HUES48 (cell line): Measurements from ENCODE around the gene TIPARP.
"Not testable (repeated sequence)": the region's sequence is repeated elsewhere in the genome, so short reads cannot be mapped to it uniquely, and the experiment has no call there.

ENCODE experiments used
- H3K27ac ChIP-seq: one replicate; pipeline ENCODE4 v1.7.0; 2013; ENCODE audit warnings: low read depth, low read length, inconsistent platforms
- H3K27me3 ChIP-seq: 2 replicates; pipeline ENCODE4 v1.6.1; 2013; ENCODE audit warnings: mild to moderate bottlenecking, low read length; ENCODE audit not compliant: control insufficient read depth, insufficient read depth
- H3K36me3 ChIP-seq: 2 replicates; pipeline ENCODE4 v1.6.1; 2013; ENCODE audit warnings: low read length; ENCODE audit not compliant: control insufficient read depth, insufficient read depth
- H3K4me1 ChIP-seq: 2 replicates; pipeline ENCODE4 v1.6.1; 2013; ENCODE audit warnings: mild to moderate bottlenecking, low read length; ENCODE audit not compliant: control insufficient read depth, insufficient read depth
- H3K4me3 ChIP-seq: 2 replicates; pipeline ENCODE4 v1.5.1; 2013; ENCODE audit warnings: mild to moderate bottlenecking, low read depth, low read length
- H3K9ac ChIP-seq: 2 replicates; pipeline ENCODE4 v1.6.1; 2013; ENCODE audit warnings: mild to moderate bottlenecking, low read depth, low read length, moderate library complexity
- H3K9me3 ChIP-seq: 2 replicates; pipeline ENCODE4 v1.6.1; 2013; ENCODE audit warnings: low read length; ENCODE audit not compliant: control insufficient read depth, insufficient read depth

The TIPARP gene

DNA sequence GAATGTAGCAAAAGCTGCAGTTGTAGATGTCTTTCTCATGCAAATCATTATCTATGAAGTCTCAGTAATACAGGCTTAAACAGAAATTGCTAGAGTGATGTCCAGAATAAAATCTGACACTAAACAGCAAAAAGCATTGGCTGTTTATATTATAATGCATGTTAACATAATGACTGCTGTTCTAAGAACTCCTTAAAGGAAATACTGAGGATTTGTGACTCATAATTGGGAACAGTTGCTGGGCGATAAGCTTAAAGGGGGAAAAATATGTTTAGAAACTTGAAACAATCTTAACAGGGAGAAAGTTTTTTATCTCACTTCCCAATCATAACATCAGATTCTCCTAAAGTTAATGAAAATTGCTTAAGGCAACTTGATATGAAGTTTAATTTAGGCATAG is 17.5 kb downstream of the TIPARP start:
- Histone ChIP-seq H3K27ac (no peak overlapping the region), H3K4me1 (no peaks in the 10 kb centered on the region; the same call in 1 of the 2 replicates), H3K4me3 (no peak overlapping the region), H3K27me3 (no peaks in the 10 kb centered on the region), H3K9me3 (no peaks in the 10 kb centered on the region), H3K36me3 (peaks cover 30% of the 10 kb centered on the region), H3K9ac (no peak overlapping the region)

GRCh38 chr3:156693166-156693565 is 18.8 kb downstream of the TIPARP start:
- Histone ChIP-seq H3K9me3 (no peaks in the 10 kb centered on the region), H3K27me3 (no peaks in the 10 kb centered on the region), H3K4me3 (no peak overlapping the region), H3K27ac (no peak overlapping the region), H3K36me3 (peaks cover 37% of the 10 kb centered on the region), H3K9ac (no peak overlapping the region), H3K4me1 (no peaks in the 10 kb centered on the region; the same call in 1 of the 2 replicates)

- peaks cover 37% of the 10 kb centered on the region for H3K36me3 ChIP-seq
These were observed 20.1 kb downstream of the TIPARP start for GRCh38 chr3:156694536-156694935.

GRCh38 chr3:156702367-156702766 is 28.0 kb downstream of the TIPARP start:
- no peak overlapping the region for H3K9ac ChIP-seq
- H3K9me3 ChIP-seq = no peaks in the 10 kb centered on the region
- no peak overlapping the region for H3K27ac ChIP-seq
- no peaks in the 10 kb centered on the region for H3K27me3 ChIP-seq
- no peaks in the 10 kb centered on the region for H3K4me1 ChIP-seq
- peaks cover 36% of the 10 kb centered on the region for H3K36me3 ChIP-seq
- H3K4me3 ChIP-seq = no peak overlapping the region

More at GRCh38 chr3:156694536-156694935, 20.1 kb downstream of the TIPARP start:
- no peak overlapping the region for H3K4me3 ChIP-seq
- no peak overlapping the region for H3K9ac ChIP-seq
- no peaks in the 10 kb centered on the region for H3K9me3 ChIP-seq
- no peak overlapping the region for H3K27ac ChIP-seq
- H3K4me1 ChIP-seq = no peaks in the 10 kb centered on the region; the same call in 1 of the 2 replicates
- no peaks in the 10 kb centered on the region for H3K27me3 ChIP-seq

DNA sequence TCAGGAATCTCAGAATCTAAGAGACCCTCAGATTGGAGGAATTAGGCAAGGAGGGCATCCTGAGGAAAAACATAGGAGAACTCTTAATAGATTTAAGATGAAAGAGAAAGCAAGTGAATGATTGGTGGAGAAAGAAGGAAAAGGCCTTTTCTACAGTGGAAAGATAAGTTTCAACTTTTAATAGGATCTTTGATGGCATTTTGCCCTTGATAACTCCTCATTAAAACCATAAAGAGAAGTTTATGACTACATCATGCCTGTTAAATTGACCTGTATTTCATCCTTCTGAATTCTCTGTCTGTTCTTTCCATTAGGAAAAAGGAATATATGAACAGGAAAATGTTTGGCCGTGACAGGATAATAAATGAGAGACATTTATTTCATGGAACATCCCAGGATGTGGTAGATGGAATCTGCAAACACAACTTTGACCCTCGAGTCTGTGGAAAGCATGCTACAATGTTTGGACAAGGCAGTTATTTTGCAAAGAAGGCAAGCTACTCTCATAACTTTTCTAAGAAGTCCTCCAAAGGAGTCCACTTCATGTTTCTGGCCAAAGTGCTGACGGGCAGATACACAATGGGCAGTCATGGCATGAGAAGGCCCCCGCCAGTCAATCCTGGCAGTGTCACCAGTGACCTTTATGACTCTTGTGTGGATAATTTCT is 30.1 kb downstream of the TIPARP start:
- Histone ChIP-seq H3K4me3 (no peak overlapping the region), H3K9me3 (no peaks in the 10 kb centered on the region), H3K27me3 (no peaks in the 10 kb centered on the region), H3K27ac (no peak overlapping the region), H3K36me3 (peaks cover 34% of the 10 kb centered on the region), H3K4me1 (no peaks in the 10 kb centered on the region), H3K9ac (no peak overlapping the region)

DNA sequence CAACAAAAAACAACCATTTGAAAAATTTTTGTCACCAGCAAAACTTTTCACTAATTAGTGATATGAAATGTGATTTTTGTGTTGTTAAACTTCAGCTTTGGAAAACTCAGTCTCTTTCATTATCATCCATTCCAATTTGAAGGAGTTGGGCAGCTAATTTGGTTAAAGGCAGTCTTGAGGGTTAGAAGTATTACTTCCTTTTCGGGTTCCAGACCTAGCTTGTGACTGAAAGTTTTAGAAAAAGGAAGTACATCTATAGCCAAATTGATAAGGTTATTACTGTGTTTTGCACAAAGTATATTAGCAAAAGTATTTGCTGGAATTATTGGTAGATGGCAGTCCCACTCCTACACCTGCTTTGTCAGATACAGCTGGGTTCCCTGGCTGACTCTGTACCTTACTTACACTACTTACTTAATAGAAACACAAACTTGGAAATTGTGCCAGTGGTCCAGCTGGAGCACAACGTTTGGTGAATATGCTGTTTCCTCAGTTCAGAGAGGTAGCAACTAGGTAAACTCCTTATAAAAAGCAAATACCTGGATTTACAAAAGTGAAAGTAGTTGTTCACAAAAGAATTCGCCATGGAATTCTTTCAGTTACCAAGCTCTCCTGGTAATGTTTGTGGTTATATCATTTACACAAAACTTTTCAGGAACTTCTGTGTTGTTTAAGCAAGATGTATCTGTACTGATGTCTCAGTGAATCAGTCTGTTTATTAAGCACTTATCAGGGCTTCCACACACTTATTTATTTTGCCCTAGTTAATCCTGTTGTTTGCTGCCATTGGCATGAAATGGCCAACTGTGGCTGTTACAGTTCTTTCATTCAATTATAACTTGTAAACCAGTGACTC is 31.6 kb downstream of the TIPARP start:
- Histone ChIP-seq H3K4me1 (no peaks in the 10 kb centered on the region), H3K4me3 (no peak overlapping the region), H3K9me3 (no peaks in the 10 kb centered on the region), H3K27me3 (no peaks in the 10 kb centered on the region), H3K27ac (no peak overlapping the region), H3K9ac (no peak overlapping the region), H3K36me3 (peaks cover 38% of the 10 kb centered on the region)

GRCh38 chr3:156707588-156707987 is 33.2 kb downstream of the TIPARP start:
- Histone ChIP-seq H3K4me1 (no peaks in the 10 kb centered on the region), H3K9ac (no peak overlapping the region), H3K4me3 (no peak overlapping the region), H3K27me3 (no peaks in the 10 kb centered on the region), H3K9me3 (no peaks in the 10 kb centered on the region), H3K27ac (no peak overlapping the region), H3K36me3 (peaks cover 35% of the 10 kb centered on the region)

- H3K4me3 ChIP-seq = no peak overlapping the region
- H3K27ac ChIP-seq = no peak overlapping the region
- H3K36me3 ChIP-seq = peaks cover 9% of the 10 kb centered on the region; the same call in 1 of the 2 replicates
- no peaks in the 10 kb centered on the region for H3K4me1 ChIP-seq
- no peak overlapping the region for H3K9ac ChIP-seq
- H3K27me3 ChIP-seq = no peaks in the 10 kb centered on the region
- no peaks in the 10 kb centered on the region for H3K9me3 ChIP-seq
These were observed 36.0 kb downstream of the TIPARP start for GRCh38 chr3:156710429-156710828.

GRCh38 chr3:156711113-156711512 is 36.7 kb downstream of the TIPARP start:
- no peaks in the 10 kb centered on the region for H3K9me3 ChIP-seq
- H3K36me3 ChIP-seq = peaks cover 7% of the 10 kb centered on the region; the same call in 1 of the 2 replicates
- H3K4me3 ChIP-seq = no peak overlapping the region
- H3K27me3 ChIP-seq = no peaks in the 10 kb centered on the region
- H3K9ac ChIP-seq = no peak overlapping the region
- H3K27ac ChIP-seq = no peak overlapping the region
- no peaks in the 10 kb centered on the region for H3K4me1 ChIP-seq

GRCh38 chr3:156711944-156712343 is 37.6 kb downstream of the TIPARP start:
- not testable (repeated sequence) for H3K9me3 ChIP-seq, H3K27me3 ChIP-seq, H3K9ac ChIP-seq, H3K4me1 ChIP-seq, H3K27ac ChIP-seq, H3K36me3 ChIP-seq, H3K4me3 ChIP-seq
